Stomach (tissue), 4 donors: ENCODE results near the gene SEZ6L2.

Experiments used
- CTCF ChIP-seq, 7 experiments: fragments of 450-650 bp in 4 of 7; fragments of 200-600 bp in 3 of 7; sonication (generic) in 3 of 7; IDR thresholded peaks; one replicate each; pipeline ENCODE4 v1.5.1; 2016 to 2019; ENCODE audit warnings: antibody characterized with exemption in 7 of 7, control low read depth in 2 of 7, mild to moderate bottlenecking in 1 of 7
- EP300 ChIP-seq: sonication (generic); formaldehyde crosslinking; IDR thresholded peaks from one replicate; pipeline ENCODE4 v1.6.1; 2017; ENCODE audit warnings: antibody characterized with exemption
- POLR2AphosphoS5 ChIP-seq, 3 donors: sonication (generic); formaldehyde crosslinking; IDR thresholded peaks; one replicate each; pipeline ENCODE4 v1.6.1; 2016; ENCODE audit warnings: antibody characterized with exemption in 3 of 3

GRCh38 chr16:29913514-29913913 lies 14.2 kb upstream of the SEZ6L2 start:
- TF ChIP-seq CTCF (IDR thresholded peaks at IDR 0.05): no peak
- no peak for TF ChIP-seq POLR2AphosphoS5 (IDR thresholded peaks at IDR 0.05)
- TF ChIP-seq EP300: no peak
